ENCODE data around the gene KAT6B.
"Not testable (repeated sequence)": the region's sequence is repeated elsewhere in the genome, so short reads cannot be mapped to it uniquely, and the experiment has no call there.

The KAT6B gene

DNA sequence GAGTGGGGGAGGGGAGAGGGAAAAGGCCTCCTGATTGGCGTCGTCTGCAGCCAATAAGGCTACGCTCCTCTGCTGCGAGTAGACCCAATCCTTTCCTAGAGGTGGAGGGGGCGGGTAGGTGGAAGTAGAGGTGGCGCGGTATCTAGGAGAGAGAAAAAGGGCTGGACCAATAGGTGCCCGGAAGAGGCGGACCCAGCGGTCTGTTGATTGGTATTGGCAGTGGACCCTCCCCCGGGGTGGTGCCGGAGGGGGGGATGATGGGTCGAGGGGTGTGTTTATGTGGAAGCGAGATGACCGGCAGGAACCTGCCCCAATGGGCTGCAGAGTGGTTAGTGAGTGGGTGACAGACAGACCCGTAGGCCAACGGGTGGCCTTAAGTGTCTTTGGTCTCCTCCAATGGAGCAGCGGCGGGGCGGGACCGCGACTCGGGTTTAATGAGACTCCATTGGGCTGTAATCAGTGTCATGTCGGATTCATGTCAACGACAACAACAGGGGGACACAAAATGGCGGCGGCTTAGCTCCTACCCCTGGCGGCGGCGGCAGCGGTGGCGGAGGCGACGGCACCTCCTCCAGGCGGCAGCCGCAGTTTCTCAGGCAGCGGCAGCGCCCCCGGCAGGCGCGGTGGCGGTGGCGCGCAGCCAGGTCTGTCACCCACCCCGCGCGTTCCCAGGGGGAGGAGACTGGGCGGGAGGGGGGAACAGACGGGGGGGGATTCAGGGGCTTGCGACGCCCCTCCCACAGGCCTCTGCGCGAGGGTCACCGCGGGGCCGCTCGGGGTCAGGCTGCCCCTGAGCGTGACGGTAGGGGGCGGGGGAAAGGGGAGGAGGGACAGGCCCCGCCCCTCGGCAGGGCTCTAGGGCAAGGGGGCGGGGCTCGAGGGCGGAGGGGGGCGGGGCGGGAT, at the start of gene KAT6B:
TSS of gene KAT6B (plus strand) at position 459 of the 903 bp plus-strand sequence. CDS start 16,258 bp downstream, outside the sequence.
- peak; percentile 100 for DNase-seq

- no peak for DNase-seq
Measured at GRCh38 chr10:74778436-74779094, 47.8 kb upstream of the KAT6B start.

- not testable (repeated sequence) for DNase-seq
Measured at GRCh38 chr10:74781870-74782269, 44.5 kb upstream of the KAT6B start.

GRCh38 chr10:74784462-74784861, 41.9 kb upstream of the KAT6B start:
- no peak for DNase-seq

- no peak for DNase-seq
Measured at GRCh38 chr10:74786126-74786525, 40.3 kb upstream of the KAT6B start.

GRCh38 chr10:74787457-74787856, 38.9 kb upstream of the KAT6B start:
- no peak for DNase-seq

DNA sequence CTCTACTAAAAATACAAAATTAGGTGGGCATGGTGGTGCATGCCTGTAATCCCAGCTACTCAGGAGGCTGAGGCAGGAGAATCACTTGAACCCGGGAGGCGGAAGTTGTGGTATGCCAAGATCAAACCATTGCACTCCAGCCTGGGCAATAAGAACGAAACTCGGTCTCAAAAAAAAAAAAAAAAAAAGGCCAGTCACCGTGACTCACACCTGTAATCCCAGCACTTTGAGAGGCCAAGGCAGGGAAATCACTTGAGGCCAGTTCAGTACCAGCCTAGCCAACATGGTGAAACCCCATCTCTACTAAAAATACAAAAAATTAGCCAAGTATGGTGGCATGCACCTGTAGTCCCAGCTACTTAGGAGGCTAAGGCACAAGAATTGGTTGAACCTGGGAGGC, 34.4 kb upstream of the KAT6B start:
- DNase-seq: not testable (repeated sequence)

GRCh38 chr10:74792726-74793125, 33.7 kb upstream of the KAT6B start:
- no peak for DNase-seq

GRCh38 chr10:74793240-74793639, 33.2 kb upstream of the KAT6B start:
- not testable (repeated sequence) for DNase-seq

GRCh38 chr10:74794531-74794930, 31.9 kb upstream of the KAT6B start:
- no peak for DNase-seq

DNA sequence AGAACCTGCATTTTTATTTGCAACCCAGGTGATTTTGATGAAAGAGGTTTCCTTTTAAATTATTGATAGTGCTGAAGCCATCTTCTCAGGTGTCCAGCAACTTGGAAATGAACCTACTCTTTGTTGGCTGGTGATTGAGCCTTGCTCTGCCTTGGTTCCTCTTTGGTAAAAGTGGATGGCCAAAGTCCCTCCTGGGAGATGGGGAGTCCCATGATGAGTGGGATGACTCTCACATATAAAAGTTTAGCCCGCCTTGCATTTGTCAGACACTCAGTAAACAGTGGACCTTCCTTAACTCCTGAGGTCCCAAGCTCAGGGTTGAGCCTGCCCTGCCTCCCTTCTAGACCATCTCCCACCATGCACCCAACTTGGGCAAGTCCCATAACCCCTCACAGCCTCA, 28.9 kb upstream of the KAT6B start:
- no peak for DNase-seq

- peak; percentile 75 for DNase-seq
Measured at GRCh38 chr10:74799721-74800221, 26.6 kb upstream of the KAT6B start.

DNA sequence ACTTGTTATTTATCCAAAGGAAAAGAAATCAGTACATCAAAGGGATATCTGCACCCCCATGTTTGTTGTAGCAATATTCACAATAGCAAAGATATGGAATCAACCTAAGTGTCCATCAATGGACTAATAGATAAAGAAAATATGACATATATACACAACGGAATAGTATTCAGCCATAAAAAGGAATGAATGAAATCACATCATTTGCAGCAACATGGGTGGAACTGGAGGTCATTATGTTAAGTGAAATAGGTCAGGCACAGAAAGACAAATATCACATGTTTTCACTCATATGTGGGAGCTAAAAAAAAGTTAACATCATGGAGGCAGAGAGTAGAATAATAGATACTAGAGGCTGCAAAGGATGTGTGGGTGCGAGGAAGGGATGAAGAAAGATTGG, 25.0 kb upstream of the KAT6B start:
- DNase-seq: no peak

DNA sequence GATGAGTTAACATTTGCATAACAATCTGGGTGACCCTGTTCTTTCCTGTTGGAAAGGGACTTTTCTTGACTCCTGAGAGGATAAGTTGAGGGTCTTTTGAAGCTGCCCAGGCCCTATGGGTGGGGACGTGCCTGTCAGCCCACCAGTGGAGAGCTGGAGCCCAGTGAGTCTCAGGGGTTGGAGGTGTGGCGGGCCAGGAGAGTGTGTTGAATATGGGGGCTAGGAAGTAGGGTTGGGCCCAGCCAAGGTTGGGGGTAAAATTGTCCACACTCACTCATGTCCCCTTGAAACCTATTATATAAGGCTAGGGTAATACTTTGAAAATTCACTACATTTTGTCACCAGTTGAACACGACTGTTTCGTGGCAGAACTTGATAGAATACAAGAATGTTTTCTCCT, 17.9 kb upstream of the KAT6B start:
- no peak for DNase-seq

DNA sequence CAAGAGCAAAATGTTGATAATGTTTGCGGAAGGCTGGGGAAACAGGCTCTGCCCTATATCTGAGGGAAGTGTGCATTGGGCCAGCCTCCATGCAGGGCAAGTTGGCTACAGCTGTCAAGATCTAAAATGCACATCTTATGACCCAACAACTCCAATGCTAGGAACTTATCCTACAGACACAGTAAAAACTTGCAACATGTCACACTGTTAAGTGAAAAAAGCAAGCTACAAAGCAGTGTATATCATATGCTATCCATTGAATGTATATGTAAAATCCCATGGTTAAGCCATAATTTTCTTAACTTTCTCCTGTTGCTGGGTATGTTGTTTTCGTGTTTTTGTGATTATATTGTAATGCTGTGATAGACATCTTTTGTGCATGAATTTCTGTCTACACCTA, 16.3 kb upstream of the KAT6B start:
- DNase-seq: no peak

GRCh38 chr10:74813381-74814259, 12.8 kb upstream of the KAT6B start:
- DNase-seq: no peak

DNA sequence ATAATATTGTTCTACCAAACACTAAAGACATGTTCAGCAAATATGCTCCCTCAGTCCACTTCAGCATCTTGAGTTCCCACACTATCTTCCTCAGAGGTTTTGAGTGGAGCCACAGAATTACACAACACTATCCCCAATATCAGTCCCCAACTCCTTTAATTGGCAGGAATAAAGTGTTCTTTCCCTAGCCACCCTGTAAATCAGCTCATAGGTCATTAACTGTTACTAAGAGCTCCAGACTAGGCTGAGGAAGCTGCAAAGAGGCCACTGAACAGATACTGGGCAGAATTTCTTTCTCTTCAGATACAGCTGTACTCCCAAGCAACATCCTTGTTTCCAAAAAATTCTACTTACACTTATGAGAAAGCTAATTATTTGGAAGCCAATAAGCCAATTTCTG, 11.6 kb upstream of the KAT6B start:
- no peak for DNase-seq

DNA sequence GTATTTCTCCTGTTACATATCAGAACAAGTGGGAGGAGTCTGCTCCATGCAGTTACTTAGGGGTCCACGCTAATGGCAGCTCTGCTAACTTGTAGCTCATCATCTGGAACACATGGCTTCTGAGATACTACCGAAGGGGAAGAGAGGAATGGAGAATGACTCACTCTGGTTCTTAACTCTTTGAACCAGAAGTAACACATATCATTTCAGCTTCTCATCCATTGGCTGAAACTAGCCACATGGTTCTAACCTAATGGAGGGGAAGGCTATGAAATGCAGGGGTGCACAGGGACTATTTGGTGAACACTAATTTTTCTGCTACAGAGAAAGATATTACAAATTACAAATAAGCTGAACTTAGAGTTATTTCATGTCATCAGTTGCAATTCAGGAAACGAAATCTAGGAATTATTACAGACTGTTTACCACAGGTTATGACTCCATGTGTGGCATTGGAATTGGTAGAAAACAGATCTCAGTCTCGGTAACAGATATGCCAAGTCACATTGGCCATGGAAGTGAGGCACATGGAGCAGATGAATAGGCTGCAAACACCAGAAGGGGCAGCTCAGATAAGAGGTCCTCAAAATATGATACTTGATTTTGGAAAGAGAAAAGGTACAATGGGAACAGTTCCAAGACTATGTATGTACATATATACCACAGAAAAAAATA, 9.4 kb upstream of the KAT6B start:
- DNase-seq: no peak

DNA sequence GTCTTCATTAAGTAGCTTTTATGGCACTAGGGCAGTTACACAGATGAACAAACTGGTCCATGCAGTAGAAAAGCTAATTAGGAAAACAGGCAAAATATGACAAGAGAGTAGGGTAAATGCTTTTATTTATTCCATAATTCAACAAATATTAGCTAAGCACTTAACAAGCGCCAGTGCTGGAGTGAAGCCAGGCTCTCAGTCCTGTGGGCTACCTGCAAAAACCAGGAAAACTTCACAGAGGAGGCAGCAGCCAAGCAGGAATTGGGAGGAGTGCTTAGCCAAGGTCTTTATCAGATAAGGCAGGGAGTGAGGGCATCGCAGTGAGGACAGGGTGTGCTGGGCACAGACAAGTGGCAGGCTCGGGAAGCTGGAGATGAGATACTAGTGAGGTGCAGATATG, 4.9 kb upstream of the KAT6B start:
- no peak for DNase-seq

DNA sequence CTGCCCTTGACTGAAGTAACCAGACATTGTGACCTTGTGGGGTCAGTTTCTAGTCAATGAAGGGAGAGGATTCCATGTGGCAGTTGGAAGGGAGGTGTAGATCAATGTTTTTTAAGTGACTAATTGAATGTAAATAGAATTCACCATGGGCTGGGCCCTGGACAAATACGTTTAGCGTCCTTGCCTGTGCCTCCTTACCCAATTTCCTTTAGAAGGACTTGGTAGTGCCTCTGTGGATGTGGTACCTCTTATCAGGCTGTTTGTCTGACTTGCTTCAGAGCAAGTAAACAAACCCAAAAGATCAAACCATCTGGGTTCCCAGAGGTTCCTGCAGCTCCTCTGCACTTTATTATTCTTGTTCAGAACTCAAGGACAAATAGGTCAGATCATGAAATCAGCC, 4.3 kb upstream of the KAT6B start:
- no peak for DNase-seq

DNA sequence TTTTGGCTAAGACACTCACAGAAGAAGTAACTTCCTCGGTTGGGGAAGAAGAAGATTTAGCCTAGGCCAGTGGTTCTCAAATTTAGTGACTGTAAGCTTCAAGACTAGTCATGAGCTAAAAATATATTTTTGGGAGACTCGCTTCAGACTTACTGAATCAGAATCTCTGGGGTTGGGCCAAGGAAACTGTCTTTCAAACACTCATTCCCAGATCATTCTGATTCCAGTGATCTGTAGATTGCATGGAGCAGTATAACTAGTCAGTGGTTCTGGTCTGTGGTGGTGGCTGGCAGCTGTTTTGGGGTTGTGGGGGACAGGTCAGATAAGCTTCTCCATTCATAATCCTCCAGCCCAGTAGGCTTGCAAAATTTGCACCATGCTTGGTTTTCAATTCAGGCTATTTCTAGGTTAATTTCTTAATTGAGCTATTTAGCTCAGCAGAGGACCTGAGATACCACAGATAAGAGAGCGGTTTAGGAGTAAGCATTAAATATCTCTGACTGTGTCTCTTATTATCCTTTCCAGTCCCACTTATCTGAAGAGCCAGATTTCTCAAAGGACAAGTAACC, 3.8 kb upstream of the KAT6B start:
- peak; percentile 29 for DNase-seq

DNA sequence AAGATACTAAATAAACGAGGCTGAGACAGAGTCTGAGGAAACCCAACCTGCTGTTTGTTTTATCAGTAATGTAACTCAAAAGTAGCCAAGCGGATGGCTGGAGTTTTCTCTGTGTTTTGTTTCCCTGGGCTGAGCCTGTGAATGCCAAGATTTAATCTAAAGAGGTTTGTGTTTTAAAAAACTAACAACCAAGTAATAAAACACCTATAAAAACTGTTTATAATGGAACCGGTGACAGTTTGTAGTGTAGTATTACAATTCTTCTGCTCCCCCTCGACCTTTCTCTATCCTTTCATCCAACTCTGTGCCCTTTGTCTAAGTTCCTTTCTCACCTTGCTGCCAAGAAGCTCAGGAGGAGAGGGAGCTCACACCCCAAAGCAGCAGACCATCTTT, 2.6 kb upstream of the KAT6B start:
- no peak for DNase-seq

All from EL (cell line).